Stimulated activated CD8-positive, alpha-beta memory T cell treated with anti-CD3 and anti-CD28 coated beads, Interleukin-12 subunit alpha, Interleukin-12 subunit beta, amount 100 ng/mL, for 24 hours (primary cell): ENCODE data around the gene TSC22D1.

Experiments used
- DNase-seq: peaks from one replicate; pipeline ENCODE4 v3.0.0-alpha.2; 2020; ENCODE audit errors: extremely low read depth

Gene TSC22D1

GRCh38 chr13:44426461-44426860, 149.7 kb downstream of the TSC22D1 start:
- no peak for DNase-seq

DNA sequence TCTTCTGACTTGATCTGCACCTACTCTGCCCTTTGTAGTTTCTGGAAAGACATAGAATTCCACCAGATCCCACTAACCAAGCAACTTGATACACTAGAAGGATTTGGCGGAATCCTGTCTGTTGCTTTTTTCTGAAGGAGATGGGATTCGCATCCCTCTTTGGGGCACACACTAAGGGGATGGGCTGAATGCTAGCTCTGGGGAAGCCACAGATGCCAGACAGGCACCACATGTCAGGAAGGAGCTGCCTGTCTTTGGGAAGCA, 150.4 kb downstream of the TSC22D1 start:
- DNase-seq, result no peak

- no peak for DNase-seq
These were observed 150.9 kb downstream of the TSC22D1 start for GRCh38 chr13:44425041-44425814.

GRCh38 chr13:44423824-44424223, 152.3 kb downstream of the TSC22D1 start:
- no peak for DNase-seq

- DNase-seq, result no peak
These were observed 153.1 kb downstream of the TSC22D1 start for GRCh38 chr13:44422755-44423643.

- no peak for DNase-seq
These were observed 154.1 kb downstream of the TSC22D1 start for GRCh38 chr13:44421853-44422525.

DNA sequence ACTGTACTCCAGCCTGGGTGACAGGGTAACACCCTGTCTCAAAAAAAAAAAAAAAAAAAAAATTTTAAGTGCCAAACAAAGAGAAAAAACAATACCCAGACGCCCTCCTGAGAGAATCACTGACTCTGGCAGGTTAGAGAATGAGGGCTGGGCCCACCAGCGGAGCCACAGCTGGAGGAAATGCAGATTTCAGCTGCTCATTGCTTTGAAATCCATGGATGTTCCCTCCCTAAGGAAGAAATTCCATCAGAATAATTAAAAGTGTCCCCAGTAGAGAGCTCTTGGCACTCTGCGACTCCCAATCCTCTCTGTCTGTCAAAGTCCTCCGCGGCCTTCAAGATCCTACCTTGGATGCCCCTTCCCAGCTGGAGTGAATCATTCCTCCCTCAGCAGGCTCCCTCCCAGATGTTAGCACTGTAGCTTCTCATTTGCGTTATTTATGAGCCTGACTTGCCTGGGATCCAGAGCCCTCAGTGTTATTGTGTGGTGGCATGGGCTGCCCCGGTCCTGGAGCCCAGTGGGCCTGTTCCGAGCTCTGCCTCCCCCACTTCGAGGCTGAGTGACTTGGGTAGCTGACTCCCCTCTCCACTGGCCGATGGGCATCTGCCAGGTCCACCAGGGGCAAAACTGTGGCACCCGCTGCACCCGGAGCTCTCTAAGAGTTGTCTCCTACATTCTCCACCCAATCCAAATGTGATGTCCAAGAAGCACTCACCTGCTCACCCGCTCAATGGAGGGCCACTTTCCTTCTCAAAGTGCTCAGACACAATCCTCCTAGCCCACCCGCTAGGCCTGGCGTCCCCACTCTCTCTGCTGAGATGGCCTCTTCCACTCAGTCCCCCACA, 155.5 kb downstream of the TSC22D1 start:
- DNase-seq, result no peak

- no peak for DNase-seq
These were observed 158.3 kb downstream of the TSC22D1 start for GRCh38 chr13:44417876-44418275.

GRCh38 chr13:44417446-44417845, 158.7 kb downstream of the TSC22D1 start:
- no peak for DNase-seq

GRCh38 chr13:44416744-44417143, 159.4 kb downstream of the TSC22D1 start:
- DNase-seq, result no peak

DNA sequence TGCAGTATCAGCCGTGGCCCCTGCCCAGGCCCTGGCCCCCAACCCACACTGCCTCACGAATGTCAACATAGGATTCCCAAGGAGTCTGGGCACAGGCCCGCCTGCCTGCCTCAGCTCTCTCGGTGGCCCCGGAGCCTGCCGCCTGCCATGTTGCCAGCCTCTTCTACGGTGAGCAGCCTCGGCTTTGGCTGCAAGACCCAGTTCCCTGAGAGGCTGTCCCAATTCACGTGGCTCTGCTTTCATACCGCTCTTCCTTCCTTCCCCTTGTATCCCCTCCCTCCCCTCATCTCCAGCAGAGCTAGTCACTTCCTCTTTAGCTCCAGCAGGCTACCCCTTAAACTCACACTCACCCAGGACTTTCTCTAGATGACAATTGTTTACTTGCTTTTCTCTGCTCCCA, 159.8 kb downstream of the TSC22D1 start:
- DNase-seq, result no peak

- no peak for DNase-seq
These were observed 160.3 kb downstream of the TSC22D1 start for GRCh38 chr13:44415815-44416214.

DNA sequence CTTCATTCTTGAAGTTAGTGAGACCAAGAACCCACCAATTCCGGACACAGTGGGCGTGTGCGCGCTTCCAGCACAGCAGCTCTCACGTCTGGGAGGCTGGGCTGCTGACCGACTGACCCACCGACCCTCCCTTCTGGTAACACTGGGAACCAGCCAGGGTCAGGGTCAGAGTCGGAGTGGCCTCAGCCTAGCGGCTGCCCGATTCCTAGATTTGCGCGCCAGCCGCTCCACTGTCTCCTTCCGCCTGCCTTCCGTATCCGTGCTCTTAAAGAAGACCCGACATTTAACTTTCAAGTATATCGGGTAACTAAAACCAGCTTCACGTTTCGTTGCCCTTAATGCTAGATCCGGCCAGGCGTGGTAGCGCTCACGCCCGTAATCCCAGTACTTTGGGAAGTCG, 161.4 kb downstream of the TSC22D1 start:
- no peak for DNase-seq

DNA sequence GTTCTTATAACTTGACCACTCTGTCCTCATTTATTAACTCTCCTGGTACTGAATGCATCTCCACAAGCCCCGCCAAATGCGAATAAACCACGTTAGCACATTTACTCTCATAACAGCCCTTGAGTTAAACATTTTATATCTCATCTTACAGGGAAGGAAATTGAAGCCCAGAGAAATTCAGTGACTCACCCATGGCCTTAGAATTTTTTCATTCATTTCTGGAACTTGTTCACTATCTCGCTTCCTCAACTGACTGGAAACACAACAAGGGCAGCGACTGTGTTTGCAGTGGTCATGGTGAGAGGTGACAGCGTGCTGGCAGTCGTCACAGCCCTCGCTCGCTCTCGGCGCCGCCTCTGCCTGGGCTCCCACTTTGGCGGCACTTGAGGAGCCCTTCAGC, 163.0 kb downstream of the TSC22D1 start:
- no peak for DNase-seq

GRCh38 chr13:44412346-44412935, 163.7 kb downstream of the TSC22D1 start:
- no peak for DNase-seq

GRCh38 chr13:44411841-44412240, 164.3 kb downstream of the TSC22D1 start:
- no peak for DNase-seq

DNA sequence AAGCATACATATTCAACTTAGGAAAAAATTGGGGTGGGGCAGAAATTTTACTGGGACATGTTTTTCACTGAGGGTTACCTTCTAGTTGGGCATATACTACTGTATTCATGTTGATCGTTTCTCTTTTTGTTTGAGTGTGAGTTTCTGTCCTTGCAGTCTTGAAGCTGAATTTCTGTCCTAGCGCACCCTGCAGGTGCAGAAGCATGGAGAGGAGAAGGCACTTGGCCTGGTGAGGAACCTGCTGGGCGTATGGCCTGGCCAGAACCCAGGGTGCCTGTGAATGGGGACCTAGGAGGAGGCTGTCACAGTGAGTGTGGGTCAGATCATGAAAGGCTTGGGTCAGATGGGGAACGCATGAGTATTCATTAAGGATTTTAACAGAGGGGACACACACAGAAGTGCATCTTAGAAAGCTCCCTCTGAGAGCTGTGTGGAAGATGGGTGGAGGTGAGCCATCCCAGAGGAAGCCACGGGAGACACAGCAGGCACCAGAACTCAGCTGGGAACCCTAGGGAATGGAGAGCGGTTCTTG, 165.7 kb downstream of the TSC22D1 start:
- no peak for DNase-seq

GRCh38 chr13:44409595-44409994, 166.5 kb downstream of the TSC22D1 start:
- DNase-seq, result no peak

DNA sequence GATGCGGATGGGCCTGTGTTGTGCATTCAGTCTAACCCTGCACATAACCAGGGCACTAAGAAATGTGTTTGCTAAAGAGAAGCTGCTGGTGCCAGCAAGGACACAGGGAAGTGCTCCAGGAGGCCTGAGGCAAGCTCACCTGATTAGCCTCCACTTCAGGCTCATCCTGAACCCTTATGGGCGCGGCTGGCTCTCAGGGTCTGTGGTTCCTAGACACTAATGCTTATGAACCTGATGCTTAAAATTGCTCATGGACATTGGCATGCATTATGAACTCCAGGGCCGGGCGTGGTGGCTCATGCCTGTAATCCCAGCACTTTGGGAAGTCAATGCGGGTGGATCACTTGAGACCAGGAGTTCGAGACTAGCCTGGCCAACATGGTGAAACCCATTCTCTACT, 168.2 kb downstream of the TSC22D1 start:
- no peak for DNase-seq

GRCh38 chr13:44407379-44407778, 168.8 kb downstream of the TSC22D1 start:
- DNase-seq, result no peak

DNA sequence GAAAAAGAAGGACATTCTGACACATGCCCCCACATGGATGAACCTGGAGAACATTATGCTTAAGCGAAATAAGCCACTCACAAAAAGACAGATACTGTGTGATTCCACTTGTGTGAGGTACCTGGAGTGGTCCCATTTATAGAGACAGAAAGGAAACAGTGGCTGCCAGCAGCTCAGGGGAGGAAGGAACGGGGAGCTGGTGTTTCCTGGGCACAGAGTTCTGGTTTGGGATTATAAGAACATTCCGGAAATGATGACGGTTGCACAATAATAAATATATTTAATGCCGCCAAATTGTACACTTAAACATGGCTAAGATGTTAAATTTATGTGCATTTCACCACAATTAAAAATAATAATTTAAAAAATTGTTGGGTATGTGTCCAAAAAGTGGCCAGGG, 169.5 kb downstream of the TSC22D1 start:
- DNase-seq, result no peak
